Mucosa of gallbladder (tissue), 1 donor: Measurements from ENCODE around the gene CR1L. TPM values are rescaled to one million over a fixed set of nuclear protein-coding genes. Genes with fewer than 3 reads are reported as not detected.
A peak's percentile ranks its signal among the peaks of the same experiment; 100 is the strongest.
"Not testable (repeated sequence)": the region's sequence is repeated elsewhere in the genome, so short reads cannot be mapped to it uniquely, and the experiment has no call there.

ENCODE experiments used
- DNase-seq: peaks from one replicate; pipeline ENCODE4 v3.0.0-alpha.2; 2020; ENCODE audit warnings: low spot score
- total RNA-seq: library from RNA; stranded (reverse); gene quantifications from one replicate; pipeline ENCODE4 v1.2.1, GENCODE V29; 2021
- donor health status: DM: no; HTN: no; CAD: no.

Gene CR1L
- total RNA-seq, 1 donor from 2014 or later = not detected

GRCh38 chr1:207745285-207745684 is 100.4 kb downstream of the CR1L start:
- DNase-seq = no peak

- DNase-seq = no peak
These were observed 101.2 kb downstream of the CR1L start for GRCh38 chr1:207745839-207746767.

GRCh38 chr1:207747627-207748492 is 102.9 kb downstream of the CR1L start:
- no peak for DNase-seq

- no peak for DNase-seq
These were observed 104.0 kb downstream of the CR1L start for GRCh38 chr1:207748737-207749528.

GRCh38 chr1:207750631-207751305 is 105.8 kb downstream of the CR1L start:
- DNase-seq = no peak

GRCh38 chr1:207751463-207751789 is 106.5 kb downstream of the CR1L start:
- not testable (repeated sequence) for DNase-seq

- peak; percentile 97 for DNase-seq
These were observed 107.0 kb downstream of the CR1L start, which contains the start of gene CD46 for GRCh38 chr1:207751790-207752455. CD46 (plus strand) TSS chr1:207752054; CDS start chr1:207752213, 159 bp downstream.

GRCh38 chr1:207752456-207752998 is 107.6 kb downstream of the CR1L start:
- peak; percentile 44 for DNase-seq

- DNase-seq = no peak
These were observed 108.7 kb downstream of the CR1L start for GRCh38 chr1:207753611-207754010.

GRCh38 chr1:207754011-207754410 is 109.1 kb downstream of the CR1L start:
- no peak for DNase-seq

GRCh38 chr1:207754974-207755700 is 110.2 kb downstream of the CR1L start:
- no peak for DNase-seq

- DNase-seq = peak; percentile 22
These were observed 111.1 kb downstream of the CR1L start for GRCh38 chr1:207755846-207756693.

GRCh38 chr1:207762622-207763021 is 117.7 kb downstream of the CR1L start:
- no peak for DNase-seq

- DNase-seq = no peak
These were observed 118.2 kb downstream of the CR1L start for GRCh38 chr1:207763091-207763490.

GRCh38 chr1:207763972-207764371 is 119.0 kb downstream of the CR1L start:
- DNase-seq = no peak

GRCh38 chr1:207766569-207766968 is 121.6 kb downstream of the CR1L start:
- DNase-seq = no peak

- not testable (repeated sequence) for DNase-seq
These were observed 125.6 kb downstream of the CR1L start for GRCh38 chr1:207770514-207770913.
